OCI-LY3 (cell line): Measurements from ENCODE around the gene SCN4B.

Experiments
- EZH2phosphoT487 ChIP-seq: fragments of 200-600 bp; shearing (Covaris generic); IDR thresholded peaks from 2 replicates; pipeline ENCODE4 v1.6.1; 2018; ENCODE audit warnings: antibody characterized with exemption, mixed run types, low read depth
- TF ChIP-seq, protein P1 (sequence below): fragments of 200-600, 300-600 bp; sonication (generic); IDR thresholded peaks from 2 replicates; pipeline ENCODE4 v1.5.1; 2014; ENCODE audit warnings: antibody characterized with exemption, low read length, low read depth

DNA sequence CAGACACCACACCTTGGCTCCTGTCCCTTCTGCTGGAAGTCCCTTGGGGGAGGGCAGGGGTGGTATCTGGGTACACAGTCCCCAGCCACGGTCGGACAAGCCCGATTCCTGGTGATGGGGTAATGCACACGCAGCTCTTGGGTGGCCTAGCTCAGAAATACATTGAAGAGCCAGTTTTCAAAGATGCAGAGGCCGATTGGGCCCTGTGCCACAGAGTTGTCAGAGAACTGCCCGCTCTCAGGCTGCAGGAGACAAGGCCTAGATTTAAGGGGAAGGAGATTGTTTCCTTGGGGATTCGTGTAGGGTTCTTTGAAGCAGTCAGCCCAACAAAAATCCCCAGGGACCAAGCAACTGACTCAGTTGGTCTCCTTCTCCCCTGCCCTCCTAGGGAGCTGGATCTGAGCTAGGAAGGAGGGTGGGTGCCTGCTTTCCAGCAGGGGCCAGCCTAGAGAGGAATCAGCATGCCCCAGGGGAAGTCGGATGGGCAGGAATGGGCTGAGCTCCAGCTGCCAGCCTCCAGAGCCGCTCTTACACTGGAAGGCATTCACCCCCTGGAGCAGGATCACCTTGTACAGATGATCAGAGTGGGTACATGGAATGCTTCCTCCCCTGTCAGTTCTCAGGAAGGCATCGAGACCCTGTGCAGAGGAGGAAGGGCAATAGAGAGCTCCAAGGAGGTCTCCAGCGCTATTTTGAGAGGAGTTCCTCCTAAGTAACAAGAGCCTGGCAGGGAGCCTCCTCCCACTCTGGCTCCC lies 3.3 kb upstream of the SCN4B start:
- TF ChIP-seq, protein P1, sequence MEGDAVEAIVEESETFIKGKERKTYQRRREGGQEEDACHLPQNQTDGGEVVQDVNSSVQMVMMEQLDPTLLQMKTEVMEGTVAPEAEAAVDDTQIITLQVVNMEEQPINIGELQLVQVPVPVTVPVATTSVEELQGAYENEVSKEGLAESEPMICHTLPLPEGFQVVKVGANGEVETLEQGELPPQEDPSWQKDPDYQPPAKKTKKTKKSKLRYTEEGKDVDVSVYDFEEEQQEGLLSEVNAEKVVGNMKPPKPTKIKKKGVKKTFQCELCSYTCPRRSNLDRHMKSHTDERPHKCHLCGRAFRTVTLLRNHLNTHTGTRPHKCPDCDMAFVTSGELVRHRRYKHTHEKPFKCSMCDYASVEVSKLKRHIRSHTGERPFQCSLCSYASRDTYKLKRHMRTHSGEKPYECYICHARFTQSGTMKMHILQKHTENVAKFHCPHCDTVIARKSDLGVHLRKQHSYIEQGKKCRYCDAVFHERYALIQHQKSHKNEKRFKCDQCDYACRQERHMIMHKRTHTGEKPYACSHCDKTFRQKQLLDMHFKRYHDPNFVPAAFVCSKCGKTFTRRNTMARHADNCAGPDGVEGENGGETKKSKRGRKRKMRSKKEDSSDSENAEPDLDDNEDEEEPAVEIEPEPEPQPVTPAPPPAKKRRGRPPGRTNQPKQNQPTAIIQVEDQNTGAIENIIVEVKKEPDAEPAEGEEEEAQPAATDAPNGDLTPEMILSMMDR: no peak
- TF ChIP-seq EZH2phosphoT487: no peak
